Omental fat pad (tissue), 4 donors: Measurements from ENCODE around the gene PPFIBP1. TPM values are rescaled to one million over a fixed set of nuclear protein-coding genes. Genes with fewer than 3 reads are reported as not detected.
"Not testable (repeated sequence)": the region's sequence is repeated elsewhere in the genome, so short reads cannot be mapped to it uniquely, and the experiment has no call there.

Experiments used
- ATAC-seq: fragments of 150-250 bp; one replicate; pipeline ENCODE4 v1.9.1; 2016; ENCODE audit warnings: mild to moderate bottlenecking, moderate library complexity; ENCODE audit not compliant: low FRiP score
- DNase-seq: peaks from one replicate; pipeline ENCODE4 v3.0.0-alpha.2; 2019; ENCODE audit warnings: low spot score
- total RNA-seq, 4 donors: library from RNA; depleted of rRNA; stranded (reverse); fragments of >200 nt; gene quantifications; one replicate each; pipeline ENCODE4 v1.1.0, GENCODE V29; 2016
- TF ChIP-seq, protein P1 (sequence below), 3 donors: fragments of 450-650 bp; IDR thresholded peaks; one replicate each; pipeline ENCODE4 v1.5.1; 2016 to 2017; ENCODE audit warnings: antibody characterized with exemption in 3 of 3, mild to moderate bottlenecking in 3 of 3, moderate library complexity in 2 of 3

PPFIBP1 gene
- total RNA-seq, 4 donors from 2014 or later = 40.2 to 164 (median 56.5) TPM

DNA sequence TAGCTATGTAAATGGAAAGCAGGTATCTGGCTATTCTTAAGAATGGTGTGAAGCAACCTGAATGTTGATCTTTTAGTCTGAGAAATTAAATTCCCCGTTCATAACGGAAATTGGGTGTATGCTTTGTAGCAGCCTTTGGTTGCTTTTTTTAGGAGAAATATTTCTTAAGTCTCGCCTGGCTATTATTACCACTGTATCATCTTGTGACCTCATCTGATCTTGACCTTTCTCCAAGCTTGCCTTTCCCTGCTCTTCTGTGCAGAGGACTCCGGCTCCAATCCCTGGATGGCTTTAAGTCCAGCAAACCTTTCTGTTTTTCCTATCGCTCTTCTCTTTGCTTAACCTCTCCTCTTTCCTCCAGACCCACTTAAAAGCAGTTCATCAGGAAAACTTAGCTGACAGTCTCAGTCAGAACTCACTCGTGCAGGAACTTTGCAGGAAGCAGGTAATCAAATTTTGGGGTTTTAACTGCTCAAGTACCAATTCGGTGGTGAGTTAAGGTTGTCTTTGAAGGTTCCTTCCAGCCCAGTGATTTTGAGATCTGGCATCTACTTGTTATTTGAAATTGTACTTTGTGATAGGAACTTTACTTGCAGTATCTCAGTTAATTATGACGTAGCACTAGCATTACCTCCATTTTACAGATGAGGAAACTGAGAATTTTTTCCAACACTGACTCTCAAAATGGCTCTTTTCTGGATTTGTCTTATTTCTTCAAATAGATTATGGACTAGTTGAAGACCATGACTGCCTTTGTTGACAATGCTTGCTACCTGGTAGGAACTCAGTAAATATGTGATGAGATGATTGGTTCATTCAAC is 14.1 kb downstream of the PPFIBP1 start:
- ATAC-seq = no peak
- TF ChIP-seq, protein P1, sequence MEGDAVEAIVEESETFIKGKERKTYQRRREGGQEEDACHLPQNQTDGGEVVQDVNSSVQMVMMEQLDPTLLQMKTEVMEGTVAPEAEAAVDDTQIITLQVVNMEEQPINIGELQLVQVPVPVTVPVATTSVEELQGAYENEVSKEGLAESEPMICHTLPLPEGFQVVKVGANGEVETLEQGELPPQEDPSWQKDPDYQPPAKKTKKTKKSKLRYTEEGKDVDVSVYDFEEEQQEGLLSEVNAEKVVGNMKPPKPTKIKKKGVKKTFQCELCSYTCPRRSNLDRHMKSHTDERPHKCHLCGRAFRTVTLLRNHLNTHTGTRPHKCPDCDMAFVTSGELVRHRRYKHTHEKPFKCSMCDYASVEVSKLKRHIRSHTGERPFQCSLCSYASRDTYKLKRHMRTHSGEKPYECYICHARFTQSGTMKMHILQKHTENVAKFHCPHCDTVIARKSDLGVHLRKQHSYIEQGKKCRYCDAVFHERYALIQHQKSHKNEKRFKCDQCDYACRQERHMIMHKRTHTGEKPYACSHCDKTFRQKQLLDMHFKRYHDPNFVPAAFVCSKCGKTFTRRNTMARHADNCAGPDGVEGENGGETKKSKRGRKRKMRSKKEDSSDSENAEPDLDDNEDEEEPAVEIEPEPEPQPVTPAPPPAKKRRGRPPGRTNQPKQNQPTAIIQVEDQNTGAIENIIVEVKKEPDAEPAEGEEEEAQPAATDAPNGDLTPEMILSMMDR (IDR thresholded peaks at IDR 0.05) = no peak
- no peak for DNase-seq

DNA sequence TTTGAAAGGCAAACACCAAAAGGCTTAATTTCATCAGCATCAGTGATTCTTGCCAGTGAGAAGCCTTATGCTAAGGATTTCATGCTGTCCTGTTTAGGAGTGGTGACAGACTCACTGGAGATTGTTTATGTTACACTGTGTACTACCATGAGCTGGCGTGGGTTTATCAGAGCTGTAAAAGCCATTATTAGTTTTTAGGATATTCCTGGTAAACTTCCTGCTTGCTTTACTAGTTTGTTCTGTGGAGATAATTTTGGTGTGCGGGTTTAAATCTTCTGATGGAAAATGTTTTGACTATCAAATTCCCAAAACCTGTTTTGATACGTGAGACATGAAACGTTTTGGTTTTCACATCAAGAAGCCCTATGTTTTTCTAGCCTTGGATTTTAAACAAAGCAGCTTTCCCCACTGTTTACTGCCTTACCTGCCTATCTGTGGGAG is 15.2 kb downstream of the PPFIBP1 start:
- ATAC-seq (no peak), DNase-seq (no peak)
- TF ChIP-seq, protein P1 (IDR thresholded peaks at IDR 0.05) = no peak

DNA sequence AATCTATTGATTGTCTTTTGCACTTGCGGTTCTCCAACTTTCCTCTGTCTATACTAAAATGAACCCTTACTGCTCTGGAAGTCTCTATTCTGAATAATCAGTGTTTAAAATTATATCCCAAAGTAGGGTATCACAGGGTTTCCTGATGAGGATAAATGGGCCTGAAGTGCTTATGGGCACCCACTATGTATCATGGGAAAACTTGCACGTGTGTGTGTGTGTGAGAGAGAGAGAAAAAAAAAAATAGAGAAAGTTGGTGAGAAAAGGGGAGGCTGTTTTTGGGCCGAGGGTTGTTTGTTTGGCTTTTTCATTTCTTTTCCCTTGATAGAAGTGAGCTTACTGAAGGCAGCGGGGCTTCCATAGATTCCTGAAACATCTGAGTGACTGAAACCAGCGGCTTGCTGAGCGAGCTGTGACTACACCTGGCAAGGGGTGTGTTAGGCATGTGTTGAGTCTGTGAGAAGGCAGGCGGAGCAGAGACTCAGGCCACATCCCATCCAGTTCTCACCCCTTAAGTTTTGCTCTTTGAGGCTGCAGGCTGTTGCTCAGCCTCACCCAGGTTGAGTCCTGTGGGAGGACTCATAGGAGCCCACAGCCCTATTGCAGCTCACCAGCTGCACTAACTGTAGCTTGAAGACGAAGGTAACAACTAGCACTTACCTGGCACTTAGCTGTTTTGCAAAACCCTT is 17.2 kb downstream of the PPFIBP1 start:
- TF ChIP-seq, protein P1 (IDR thresholded peaks at IDR 0.05) = no peak
- no peak for ATAC-seq
- no peak for DNase-seq

DNA sequence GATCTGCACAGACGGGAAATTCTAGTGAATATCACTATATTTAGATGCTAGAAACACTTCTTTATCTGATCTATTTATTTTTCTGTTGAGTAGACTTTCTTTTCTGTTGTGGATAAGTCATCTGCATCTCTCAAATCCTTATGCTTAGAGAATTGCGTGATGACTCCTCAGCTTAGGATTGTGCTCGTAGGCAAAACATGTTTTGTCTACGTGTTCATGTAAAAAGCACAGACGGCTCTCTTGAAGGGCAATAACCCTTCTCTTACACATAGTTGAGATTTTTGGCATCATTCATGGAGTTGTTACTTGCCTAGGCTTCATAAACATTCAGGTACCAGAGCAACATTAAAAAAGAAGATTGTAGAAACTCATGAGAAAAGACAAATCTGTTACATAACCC is 18.6 kb downstream of the PPFIBP1 start:
- TF ChIP-seq, protein P1 (IDR thresholded peaks at IDR 0.05) = no peak
- DNase-seq (no peak), ATAC-seq (peak; percentile 87)

DNA sequence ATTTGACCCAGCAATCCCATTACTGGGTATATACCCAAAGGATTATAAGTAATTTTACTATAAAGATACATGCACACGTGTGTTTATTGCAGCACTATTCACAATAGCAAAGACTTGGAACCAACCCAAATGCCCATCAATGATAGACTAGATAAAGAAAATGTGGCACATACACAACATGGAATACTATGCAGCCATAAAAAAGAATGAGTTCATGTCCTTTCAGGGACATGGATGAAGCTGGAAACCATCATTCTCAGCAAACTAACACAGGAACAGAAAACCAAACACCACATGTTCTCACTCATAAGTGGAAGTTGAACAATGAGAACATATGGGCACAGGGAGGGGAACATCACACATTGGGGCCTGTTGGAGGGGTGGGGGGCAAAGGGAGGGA is 20.9 kb downstream of the PPFIBP1 start:
- not testable (repeated sequence) for ATAC-seq

DNA sequence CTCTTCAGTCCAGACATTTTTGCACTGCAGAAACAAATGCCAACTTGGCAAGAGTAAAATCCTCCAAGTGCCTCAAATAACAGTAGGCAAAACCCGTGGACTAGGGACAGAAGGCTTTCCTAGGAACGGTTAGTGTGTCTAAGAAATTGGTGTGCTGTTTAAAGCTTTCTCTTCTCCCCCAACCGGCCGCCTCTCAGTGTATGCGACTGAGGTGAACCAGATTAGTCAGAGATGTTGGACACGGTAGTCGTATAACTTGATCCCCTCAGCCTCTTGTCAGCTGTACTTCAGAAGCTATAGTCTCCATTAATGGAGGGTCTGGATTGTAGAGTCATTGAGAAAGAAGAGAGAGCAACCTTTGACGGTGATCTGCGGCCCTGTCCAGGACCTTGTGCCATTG is 21.7 kb downstream of the PPFIBP1 start:
- ATAC-seq (no peak), DNase-seq (no peak)

More for the DNA sequence above, 20.9 kb downstream of the PPFIBP1 start:
- not testable (repeated sequence) for DNase-seq

DNA sequence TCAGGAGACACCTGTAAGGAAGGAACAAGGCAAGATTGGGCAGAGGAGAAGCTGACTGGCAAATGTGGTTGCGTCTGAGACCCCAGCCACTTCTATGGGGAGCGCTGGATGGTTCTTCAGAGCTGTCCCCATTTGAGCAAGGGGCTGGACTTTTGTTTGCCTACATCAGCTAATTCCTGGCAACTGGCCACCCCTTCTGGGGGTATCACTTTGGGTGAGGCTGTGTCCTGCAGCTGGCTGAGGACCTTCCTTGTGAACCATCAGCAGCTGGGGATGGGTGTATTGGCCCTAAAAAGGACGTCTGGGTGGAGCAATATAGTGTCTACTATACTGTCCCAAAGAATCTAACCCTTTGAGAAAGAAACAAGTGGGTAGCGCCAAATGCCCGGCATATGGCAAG is 23.6 kb downstream of the PPFIBP1 start:
- ATAC-seq (no peak), DNase-seq (no peak)
- TF ChIP-seq, protein P1 (IDR thresholded peaks at IDR 0.05) = no peak

More for the DNA sequence above, 21.7 kb downstream of the PPFIBP1 start:
- TF ChIP-seq, protein P1 (IDR thresholded peaks at IDR 0.05) = no peak
